ENCODE measurements around the gene MOK.

MOK gene

GRCh38 chr14:102320033-102320660 lies 15.2 kb upstream of the MOK start:
- Mint-ChIP-seq H3K9me3 (no peaks in the 10 kb centered on the region), H3K4me3 (peak overlapping the region; percentile 92 to 97 (median 94)), H3K4me1 (peaks cover 51% of the 10 kb centered on the region)

GRCh38 chr14:102319351-102320032 lies 14.5 kb upstream of the MOK start, which contains the start of gene ZNF839:
ZNF839 (plus strand) TSS chr14:102319746; CDS start chr14:102319766, 20 bp downstream.
- peaks cover 6% of the 10 kb centered on the region for H3K27me3 Mint-ChIP-seq (ENCODE audit: low read depth)

More at GRCh38 chr14:102320033-102320660, 15.2 kb upstream of the MOK start:
- TF ChIP-seq CTCF (IDR thresholded peaks at IDR 0.05; ENCODE audit: unreplicated experiment in 3 of 3): no peak
- Mint-ChIP-seq H3K36me3 (ENCODE audit: low read depth) (peaks cover 3% of the 10 kb centered on the region), H3K27ac (peak overlapping the region; percentile 99 to 100 (median 99)), H3K27me3 (ENCODE audit: low read depth) (peaks cover 7% of the 10 kb centered on the region)

GRCh38 chr14:102318781-102319276 lies 13.9 kb upstream of the MOK start:
- H3K9me3 Mint-ChIP-seq: no peaks in the 10 kb centered on the region
- TF ChIP-seq CTCF (IDR thresholded peaks at IDR 0.05; ENCODE audit: unreplicated experiment in 3 of 3): no peak
- peak overlapping the region; percentile 94 to 97 (median 96) for H3K4me3 Mint-ChIP-seq
- peaks cover 10% of the 10 kb centered on the region for H3K27me3 Mint-ChIP-seq (ENCODE audit: low read depth)
- H3K36me3 Mint-ChIP-seq (ENCODE audit: low read depth): peaks cover 3% of the 10 kb centered on the region
- peaks cover 63% of the 10 kb centered on the region for H3K4me1 Mint-ChIP-seq
- peak overlapping the region; percentile 98 to 99 (median 99) for H3K27ac Mint-ChIP-seq

More at GRCh38 chr14:102319351-102320032, 14.5 kb upstream of the MOK start, which contains the start of gene ZNF839:
- Mint-ChIP-seq H3K4me3 (peak within 1 kb of the TSS; percentile 94 to 97 (median 96)), H3K9me3 (no peaks in the 10 kb centered on the region), H3K27ac (peak within 1 kb of the TSS; percentile 99 to 100 (median 99)), H3K36me3 (ENCODE audit: low read depth) (peaks cover 3% of the 10 kb centered on the region), H3K4me1 (peaks cover 56% of the 10 kb centered on the region)
- TF ChIP-seq CTCF (IDR thresholded peaks at IDR 0.05; ENCODE audit: unreplicated experiment in 3 of 3): no peak

- Mint-ChIP-seq H3K27me3 (ENCODE audit: low read depth) (peaks cover 10% of the 10 kb centered on the region), H3K9me3 (no peaks in the 10 kb centered on the region), H3K4me1 (peaks cover 58% of the 10 kb centered on the region)
Measured at GRCh38 chr14:102317564-102318248, 12.7 kb upstream of the MOK start.

More at GRCh38 chr14:102317564-102318248, 12.7 kb upstream of the MOK start:
- TF ChIP-seq CTCF (IDR thresholded peaks at IDR 0.05; ENCODE audit: unreplicated experiment in 3 of 3): no peak
- Mint-ChIP-seq H3K4me3 (peak overlapping the region; percentile 94 to 97 (median 96)), H3K27ac (peak overlapping the region; percentile 98 to 99 (median 99)), H3K36me3 (ENCODE audit: low read depth) (no peaks in the 10 kb centered on the region)

Data from nephron (organoid).